Esophagus squamous epithelium (tissue), 4 donors: ENCODE measurements around the gene FNIP1.

Experiments used
- CTCF ChIP-seq, 6 experiments: fragments of 450-650 bp in 4 of 6; fragments of 200-600 bp in 2 of 6; sonication (generic) in 2 of 6; IDR thresholded peaks; one replicate each; pipeline ENCODE4 v1.5.1; 2016 to 2019; ENCODE audit warnings: antibody characterized with exemption in 6 of 6, mild to moderate bottlenecking in 4 of 6, moderate library complexity in 4 of 6
- POLR2A ChIP-seq, 4 donors: fragments of 450-650 bp; IDR thresholded peaks; one replicate each; pipeline ENCODE4 v1.6.1; 2017; ENCODE audit warnings: antibody characterized with exemption in 4 of 4, mild to moderate bottlenecking in 4 of 4, moderate library complexity in 3 of 4

DNA sequence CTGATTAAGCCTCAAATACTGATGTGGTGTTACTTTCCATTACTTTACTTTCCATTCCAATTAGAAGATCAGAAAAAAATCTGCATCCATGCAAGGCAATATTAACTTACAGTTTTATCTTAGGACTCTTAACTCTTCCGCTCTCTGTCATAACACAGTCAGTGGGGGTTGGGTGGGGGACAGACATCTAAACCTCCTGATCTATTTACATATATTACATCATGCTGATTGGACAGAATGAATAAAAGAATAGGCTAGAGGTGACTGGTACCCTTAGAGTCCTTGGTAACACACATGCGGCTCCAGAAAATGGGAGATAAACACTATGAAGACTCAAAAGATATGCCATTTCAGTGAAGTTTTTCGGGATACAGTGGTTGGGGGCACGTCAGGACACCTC, 189.4 kb downstream of the FNIP1 start:
- TF ChIP-seq CTCF (IDR thresholded peaks at IDR 0.05) (no peak), POLR2A (IDR thresholded peaks at IDR 0.05) (no peak)
